Kidney epithelial cell (primary cell): ENCODE data around the gene PRKAR1B. TPM values are rescaled to one million over a fixed set of nuclear protein-coding genes. Genes with fewer than 3 reads are reported as not detected.

Source experiments
- DNase-seq: peaks from one replicate; pipeline ENCODE4 v3.0.0-alpha.2; 2010; ENCODE audit warnings: low read depth
- H3K27me3 ChIP-seq: 2 replicates; pipeline ENCODE4 v1.6.0; 2011; ENCODE audit warnings: low read length; ENCODE audit not compliant: control insufficient read depth, insufficient read depth
- H3K36me3 ChIP-seq: 2 replicates; pipeline ENCODE4 v1.5.1; 2011; ENCODE audit warnings: low read length; ENCODE audit not compliant: control insufficient read depth, insufficient read depth
- H3K4me3 ChIP-seq: 2 replicates; pipeline ENCODE4 v1.5.1; 2011; ENCODE audit warnings: low read depth, mild to moderate bottlenecking, control low read depth, low read length
- CTCF ChIP-seq: IDR thresholded peaks from 2 replicates; pipeline ENCODE4 v1.5.1; 2011; ENCODE audit warnings: mild to moderate bottlenecking, moderate library complexity, low read length, control low read depth, inconsistent platforms; ENCODE audit not compliant: insufficient read depth, poor library complexity, severe bottlenecking
- total RNA-seq: library from RNA; depleted of rRNA; stranded (reverse); fragments of >200 nt; gene quantifications from 2 replicates; pipeline ENCODE4 v1.2.3, GENCODE V29; 2015

The PRKAR1B gene
- total RNA-seq, 1 donor from 2014 or later = 23.8 TPM

GRCh38 chr7:526460-527034 is 200.5 kb downstream of the PRKAR1B start:
- no peak overlapping the region for H3K4me3 ChIP-seq
- no peaks in the 10 kb centered on the region for H3K36me3 ChIP-seq
- no peak for DNase-seq
- TF ChIP-seq CTCF = no peak
- H3K27me3 ChIP-seq = peaks cover 21% of the 10 kb centered on the region

- H3K27me3 ChIP-seq = peaks cover 28% of the 10 kb centered on the region
- no peaks in the 10 kb centered on the region for H3K36me3 ChIP-seq
- H3K4me3 ChIP-seq = no peak overlapping the region
- DNase-seq = no peak
- no peak for TF ChIP-seq CTCF
Measured at GRCh38 chr7:525740-526139, 201.3 kb downstream of the PRKAR1B start.

GRCh38 chr7:524800-525199 is 202.3 kb downstream of the PRKAR1B start:
- TF ChIP-seq CTCF = no peak
- DNase-seq = no peak
- Histone ChIP-seq H3K36me3 (no peaks in the 10 kb centered on the region), H3K27me3 (peaks cover 30% of the 10 kb centered on the region), H3K4me3 (no peak overlapping the region)

GRCh38 chr7:523347-524336 is 203.4 kb downstream of the PRKAR1B start:
- Histone ChIP-seq H3K36me3 (no peaks in the 10 kb centered on the region), H3K27me3 (peaks cover 30% of the 10 kb centered on the region), H3K4me3 (no peak overlapping the region)
- TF ChIP-seq CTCF = no peak
- no peak for DNase-seq

GRCh38 chr7:522951-523314 is 204.1 kb downstream of the PRKAR1B start:
- TF ChIP-seq CTCF = no peak
- Histone ChIP-seq H3K4me3 (no peak overlapping the region), H3K36me3 (no peaks in the 10 kb centered on the region), H3K27me3 (peaks cover 30% of the 10 kb centered on the region)
- DNase-seq = no peak
